H9 (cell line): ENCODE data around the gene TLR6. TPM values are rescaled to one million over a fixed set of nuclear protein-coding genes. Genes with fewer than 3 reads are reported as not detected.

Source experiments
- DNase-seq: peaks from one replicate; pipeline ENCODE4 v3.0.0-alpha.2; 2017
- H2AFZ ChIP-seq: one replicate; pipeline ENCODE4 v1.6.1; 2013; ENCODE audit warnings: mild to moderate bottlenecking, low read length, control low read depth, moderate library complexity
- H2AK5ac ChIP-seq: 2 replicates; pipeline ENCODE4 v1.6.1; 2013; ENCODE audit warnings: low read length, control low read depth, mixed read lengths; ENCODE audit not compliant: insufficient read length
- H2BK120ac ChIP-seq: one replicate; pipeline ENCODE4 v1.6.1; 2013; ENCODE audit warnings: low read depth, mild to moderate bottlenecking, low read length, control low read depth, inconsistent platforms; ENCODE audit not compliant: poor library complexity, severe bottlenecking
- H2BK12ac ChIP-seq: 2 replicates; pipeline ENCODE4 v1.6.1; 2013; ENCODE audit warnings: low read length, control low read depth, mixed read lengths, low read depth; ENCODE audit not compliant: insufficient read length
- H2BK15ac ChIP-seq: 2 replicates; pipeline ENCODE4 v1.6.1; 2013; ENCODE audit warnings: low read depth, low read length, control low read depth
- H2BK20ac ChIP-seq: one replicate; pipeline ENCODE4 v1.6.1; 2013; ENCODE audit warnings: low read depth, mild to moderate bottlenecking, low read length, control low read depth, inconsistent platforms; ENCODE audit not compliant: poor library complexity, severe bottlenecking
- H2BK5ac ChIP-seq: 2 replicates; pipeline ENCODE4 v1.6.1; 2013; ENCODE audit warnings: low read length, control low read depth, mixed read lengths; ENCODE audit not compliant: insufficient read length
- H3K14ac ChIP-seq: 2 replicates; pipeline ENCODE4 v1.6.1; 2013; ENCODE audit warnings: low read length, control low read depth; ENCODE audit not compliant: insufficient read depth
- H3K18ac ChIP-seq: 2 replicates; pipeline ENCODE4 v1.6.1; 2013; ENCODE audit warnings: low read depth, mild to moderate bottlenecking, mixed read lengths, low read length, control low read depth; ENCODE audit not compliant: insufficient read length
- H3K23ac ChIP-seq: 2 replicates; pipeline ENCODE4 v1.6.1; 2013; ENCODE audit warnings: low read length, control low read depth, mixed read lengths, low read depth; ENCODE audit not compliant: insufficient read length
- H3K23me2 ChIP-seq: 2 replicates; pipeline ENCODE4 v1.6.1; 2013; ENCODE audit warnings: low read depth, mild to moderate bottlenecking, mixed read lengths, low read length, control low read depth; ENCODE audit not compliant: insufficient read length, poor library complexity, severe bottlenecking
- H3K27ac ChIP-seq: 2 replicates; pipeline ENCODE4 v1.5.1; 2013; ENCODE audit warnings: low read length, control low read depth, mixed read lengths, low read depth; ENCODE audit not compliant: insufficient read length
- H3K27me3 ChIP-seq: 2 replicates; pipeline ENCODE4 v1.6.1; 2013; ENCODE audit warnings: low read length, control low read depth, inconsistent platforms; ENCODE audit not compliant: insufficient read depth
- H3K4ac ChIP-seq: 2 replicates; pipeline ENCODE4 v1.6.1; 2013; ENCODE audit warnings: low read depth, mild to moderate bottlenecking, control low read depth, inconsistent platforms, low read length, moderate library complexity
- H3K4me1 ChIP-seq: 2 replicates; pipeline ENCODE4 v1.6.1; 2013; ENCODE audit warnings: low read length, control low read depth, inconsistent platforms; ENCODE audit not compliant: insufficient read depth
- H3K4me2 ChIP-seq: 2 replicates; pipeline ENCODE4 v1.6.1; 2013; ENCODE audit warnings: low read length, control low read depth, mixed read lengths; ENCODE audit not compliant: insufficient read length, insufficient read depth
- H3K56ac ChIP-seq: 2 replicates; pipeline ENCODE4 v1.6.1; 2013; ENCODE audit warnings: low read depth, mild to moderate bottlenecking, mixed read lengths, low read length, control low read depth; ENCODE audit not compliant: insufficient read length
- H3K79me1 ChIP-seq: 2 replicates; pipeline ENCODE4 v1.6.1; 2013; ENCODE audit warnings: low read depth, mild to moderate bottlenecking, moderate library complexity, low read length, control low read depth, inconsistent platforms; ENCODE audit not compliant: insufficient read depth, poor library complexity, severe bottlenecking
- H3K79me2 ChIP-seq: 2 replicates; pipeline ENCODE4 v1.6.1; 2013; ENCODE audit warnings: low read length, control low read depth, inconsistent platforms; ENCODE audit not compliant: insufficient read depth
- H3K9ac ChIP-seq: 2 replicates; pipeline ENCODE4 v1.6.1; 2013; ENCODE audit warnings: low read length, control low read depth, mixed read lengths; ENCODE audit not compliant: insufficient read length; ENCODE audit errors: extremely low read depth
- H3K9me3 ChIP-seq: one replicate; pipeline ENCODE4 v1.6.1; 2013; ENCODE audit warnings: low read depth, low read length, inconsistent platforms; ENCODE audit not compliant: control insufficient read depth
- H3T11ph ChIP-seq: one replicate; pipeline ENCODE4 v1.6.1; 2013; ENCODE audit warnings: mild to moderate bottlenecking, low read length, control low read depth, inconsistent platforms
- H4K20me1 ChIP-seq: one replicate; pipeline ENCODE4 v1.6.1; 2013; ENCODE audit not compliant: control insufficient read depth, insufficient read length, insufficient read depth
- H4K5ac ChIP-seq: 2 replicates; pipeline ENCODE4 v1.6.1; 2013; ENCODE audit warnings: low read depth, mild to moderate bottlenecking, mixed read lengths, low read length, control low read depth; ENCODE audit not compliant: insufficient read length
- H4K8ac ChIP-seq: replicated peaks from 2 replicates; pipeline ENCODE4 v1.6.1; 2013; ENCODE audit warnings: low read length, control low read depth, mixed read lengths, low read depth; ENCODE audit not compliant: insufficient read length
- H4K91ac ChIP-seq: 2 replicates; pipeline ENCODE4 v1.6.1; 2013; ENCODE audit warnings: low read depth, mild to moderate bottlenecking, moderate library complexity, mixed read lengths, low read length, control low read depth; ENCODE audit not compliant: insufficient read length
- H3K27ac Mint-ChIP-seq, 3 experiments: 2 replicates in 2 of 3; 3 replicates in 1 of 3; pipeline ENCODE4 v1.8.0; 2020 to 2021; ENCODE audit warnings: mixed read lengths in 3 of 3, mild to moderate bottlenecking in 1 of 3, moderate library complexity in 1 of 3
- H3K27me3 Mint-ChIP-seq: 2 replicates; pipeline ENCODE4 v1.8.0; 2021; ENCODE audit warnings: low read depth, mild to moderate bottlenecking, moderate library complexity, mixed read lengths
- H3K36me3 Mint-ChIP-seq, 3 experiments: 2 replicates in 2 of 3; 3 replicates in 1 of 3; pipeline ENCODE4 v1.8.0; 2020 to 2021; ENCODE audit warnings: low read depth in 3 of 3, mixed read lengths in 3 of 3; ENCODE audit not compliant: insufficient read depth in 1 of 3
- H3K4me1 Mint-ChIP-seq, 2 experiments: 2 replicates each; pipeline ENCODE4 v1.8.0; 2020; ENCODE audit warnings: mixed read lengths in 2 of 2
- H3K4me3 Mint-ChIP-seq, 2 experiments: 2 replicates in 1 of 2; 3 replicates in 1 of 2; pipeline ENCODE4 v1.8.0; 2020 to 2021; ENCODE audit warnings: mild to moderate bottlenecking in 2 of 2, mixed read lengths in 2 of 2, moderate library complexity in 1 of 2
- H3K9me3 Mint-ChIP-seq, 2 experiments: 2 replicates in 1 of 2; 3 replicates in 1 of 2; pipeline ENCODE4 v1.8.0; 2020; ENCODE audit warnings: mild to moderate bottlenecking in 2 of 2, mixed read lengths in 2 of 2, moderate library complexity in 1 of 2
- CTCF ChIP-seq: fragments of 200-600 bp; sonication (generic); conservative IDR thresholded peaks from 3 replicates; pipeline ENCODE4 v1.8.0; 2021; ENCODE audit warnings: antibody characterized with exemption, mild to moderate bottlenecking
- WGBS: extraction: QIAGEN DNeasy Blood & Tissue Kit; methylation state at CpG from one replicate; pipeline ENCODE4 v1.1.7; 2013; ENCODE audit warnings: missing lambda C conversion rate, low lambda C conversion rate, mixed read lengths; ENCODE audit not compliant: insufficient read length; ENCODE audit errors: extremely low coverage; 5-methylcytosine and 5-hydroxymethylcytosine counted together
- total RNA-seq: library from RNA; stranded (reverse); gene quantifications from 2 replicates; pipeline ENCODE4 v1.2.1, GENCODE V29; 2021

The TLR6 gene
- total RNA-seq, 1 experiment from 2014 or later: 0.11 TPM

DNA sequence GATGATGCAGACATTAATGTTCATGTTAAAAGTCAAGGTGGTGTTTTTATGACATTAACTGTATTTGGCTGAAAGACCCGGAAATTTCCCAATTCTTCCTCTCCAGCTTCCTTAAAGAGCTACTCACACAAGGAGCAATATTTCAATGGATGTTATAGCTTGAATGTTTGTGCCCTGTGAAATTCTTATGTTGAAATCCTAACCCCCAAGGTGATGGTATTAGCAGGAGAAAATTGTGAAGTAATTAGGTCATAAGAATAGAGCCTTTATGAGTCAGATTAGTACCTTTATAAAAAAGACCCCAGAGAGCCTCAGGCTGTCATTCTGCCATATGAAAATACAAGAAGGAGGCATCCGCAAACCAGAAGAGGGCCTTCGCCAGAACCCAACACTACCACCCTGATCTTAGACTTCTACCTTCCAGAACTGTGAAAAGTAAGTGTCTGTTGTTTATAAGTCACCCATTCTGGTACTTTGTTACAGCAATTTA is 55.6 kb downstream of the TLR6 start:
- no peak overlapping the region for H4K8ac ChIP-seq
- no peak overlapping the region for H4K91ac ChIP-seq
- H2BK12ac ChIP-seq: no peak overlapping the region
- Mint-ChIP-seq H3K4me1 (no peaks in the 10 kb centered on the region), H3K9me3 (peaks cover 26 to 43% of the 10 kb centered on the region in 2 experiments), H3K4me3 (no peak overlapping the region), H3K36me3 (peaks cover 13 to 23% (median 14%) of the 10 kb centered on the region in 3 experiments), H3K27ac (no peak overlapping the region), H3K27me3 (peaks cover 2% of the 10 kb centered on the region)
- no peak overlapping the region for H2BK120ac ChIP-seq
- no peak for TF ChIP-seq CTCF
- WGBS: no CpG with 5 or more reads among the region's 3 CpGs
- no peak overlapping the region for H3K4ac ChIP-seq
- H3K27me3 ChIP-seq: no peaks in the 10 kb centered on the region
- H2AFZ ChIP-seq: no peak overlapping the region
- no peak overlapping the region for H3K9ac ChIP-seq
- H3K4me1 ChIP-seq: no peaks in the 10 kb centered on the region
- no peak overlapping the region for H3K56ac ChIP-seq
- no peak overlapping the region for H3K18ac ChIP-seq
- H2BK20ac ChIP-seq: no peak overlapping the region
- peaks cover 12% of the 10 kb centered on the region for H3K9me3 ChIP-seq
- H3K79me1 ChIP-seq: no peaks in the 10 kb centered on the region
- H2AK5ac ChIP-seq: no peak overlapping the region
- no peaks in the 10 kb centered on the region for H3K23me2 ChIP-seq
- H3K4me2 ChIP-seq: no peak overlapping the region
- H3K27ac ChIP-seq: no peak overlapping the region
- H2BK15ac ChIP-seq: no peak overlapping the region
- H3K79me2 ChIP-seq: no peaks in the 10 kb centered on the region
- no peak overlapping the region for H3K14ac ChIP-seq
- no peak overlapping the region for H4K5ac ChIP-seq
- H3T11ph ChIP-seq: no peak overlapping the region
- no peaks in the 10 kb centered on the region for H4K20me1 ChIP-seq
- no peak overlapping the region for H2BK5ac ChIP-seq
- H3K23ac ChIP-seq: no peak overlapping the region
- DNase-seq: no peak
